OCI-LY1 (cell line): ENCODE results near the gene PRKCE.

Source experiments
- CTCF ChIP-seq: fragments of 200-600 bp; sonication (generic), shearing (Covaris generic); IDR thresholded peaks from 2 replicates; pipeline ENCODE4 v1.5.1; 2017; ENCODE audit warnings: mild to moderate bottlenecking, antibody characterized with exemption, low read length, moderate library complexity, mixed read lengths
- EZH2 ChIP-seq: fragments of 200-600 bp; sonication (generic), shearing (Covaris generic); IDR thresholded peaks from 2 replicates; pipeline ENCODE4 v1.8.0; 2017; ENCODE audit warnings: borderline replicate concordance, mixed run types, mild to moderate bottlenecking, antibody characterized with exemption, low read length, moderate library complexity, mixed read lengths

DNA sequence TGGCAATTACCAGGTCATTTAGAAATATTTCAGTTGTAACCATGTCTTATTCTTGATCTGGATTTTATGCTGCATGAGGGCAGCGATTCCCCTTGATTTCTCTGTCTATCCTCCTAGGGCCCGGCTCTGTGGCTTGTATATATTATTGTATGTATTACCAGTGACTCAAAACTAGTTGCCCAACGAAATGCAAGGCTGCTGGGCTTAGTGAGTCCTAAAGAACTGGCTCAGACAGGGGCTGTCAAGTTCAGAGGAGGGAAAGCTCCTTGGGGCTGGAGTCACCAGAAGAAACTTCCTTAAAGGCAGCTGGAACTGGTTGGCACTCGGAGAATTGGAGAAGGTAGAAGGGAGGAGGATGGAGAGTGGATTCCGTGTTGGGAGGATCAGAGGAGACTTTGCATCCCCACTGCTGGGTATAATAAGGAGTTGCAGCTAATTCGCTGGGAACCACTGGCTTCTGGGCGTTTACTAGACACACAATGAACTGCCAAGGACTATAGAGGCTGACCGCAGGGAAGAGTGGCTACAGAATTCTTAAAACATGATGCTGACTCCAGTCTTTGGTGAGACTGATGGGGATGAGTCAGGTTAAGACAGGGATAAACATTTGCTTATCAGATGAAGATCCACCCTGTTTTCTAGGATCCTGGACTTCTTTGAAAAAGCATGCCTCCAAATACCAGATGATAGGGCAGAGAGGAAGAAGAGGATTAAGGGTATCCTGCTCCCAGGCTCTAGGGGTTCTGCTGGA is 104.3 kb downstream of the PRKCE start:
- TF ChIP-seq CTCF: no peak
- no peak for TF ChIP-seq EZH2
